H9 (cell line): ENCODE data around the gene GET3. TPM values are rescaled to one million over a fixed set of nuclear protein-coding genes. Genes with fewer than 3 reads are reported as not detected.

Experiments used
- DNase-seq: peaks from one replicate; pipeline ENCODE4 v3.0.0-alpha.2; 2017
- H2AFZ ChIP-seq: one replicate; pipeline ENCODE4 v1.6.1; 2013; ENCODE audit warnings: mild to moderate bottlenecking, low read length, control low read depth, moderate library complexity
- H2AK5ac ChIP-seq: 2 replicates; pipeline ENCODE4 v1.6.1; 2013; ENCODE audit warnings: low read length, control low read depth, mixed read lengths; ENCODE audit not compliant: insufficient read length
- H2BK120ac ChIP-seq: one replicate; pipeline ENCODE4 v1.6.1; 2013; ENCODE audit warnings: low read depth, mild to moderate bottlenecking, low read length, control low read depth, inconsistent platforms; ENCODE audit not compliant: poor library complexity, severe bottlenecking
- H2BK12ac ChIP-seq: 2 replicates; pipeline ENCODE4 v1.6.1; 2013; ENCODE audit warnings: low read length, control low read depth, mixed read lengths, low read depth; ENCODE audit not compliant: insufficient read length
- H2BK15ac ChIP-seq: 2 replicates; pipeline ENCODE4 v1.6.1; 2013; ENCODE audit warnings: low read depth, low read length, control low read depth
- H2BK20ac ChIP-seq: one replicate; pipeline ENCODE4 v1.6.1; 2013; ENCODE audit warnings: low read depth, mild to moderate bottlenecking, low read length, control low read depth, inconsistent platforms; ENCODE audit not compliant: poor library complexity, severe bottlenecking
- H2BK5ac ChIP-seq: 2 replicates; pipeline ENCODE4 v1.6.1; 2013; ENCODE audit warnings: low read length, control low read depth, mixed read lengths; ENCODE audit not compliant: insufficient read length
- H3K14ac ChIP-seq: 2 replicates; pipeline ENCODE4 v1.6.1; 2013; ENCODE audit warnings: low read length, control low read depth; ENCODE audit not compliant: insufficient read depth
- H3K18ac ChIP-seq: 2 replicates; pipeline ENCODE4 v1.6.1; 2013; ENCODE audit warnings: low read depth, mild to moderate bottlenecking, mixed read lengths, low read length, control low read depth; ENCODE audit not compliant: insufficient read length
- H3K23ac ChIP-seq: 2 replicates; pipeline ENCODE4 v1.6.1; 2013; ENCODE audit warnings: low read length, control low read depth, mixed read lengths, low read depth; ENCODE audit not compliant: insufficient read length
- H3K23me2 ChIP-seq: 2 replicates; pipeline ENCODE4 v1.6.1; 2013; ENCODE audit warnings: low read depth, mild to moderate bottlenecking, mixed read lengths, low read length, control low read depth; ENCODE audit not compliant: insufficient read length, poor library complexity, severe bottlenecking
- H3K27ac ChIP-seq: 2 replicates; pipeline ENCODE4 v1.5.1; 2013; ENCODE audit warnings: low read length, control low read depth, mixed read lengths, low read depth; ENCODE audit not compliant: insufficient read length
- H3K27me3 ChIP-seq: 2 replicates; pipeline ENCODE4 v1.6.1; 2013; ENCODE audit warnings: low read length, control low read depth, inconsistent platforms; ENCODE audit not compliant: insufficient read depth
- H3K4ac ChIP-seq: 2 replicates; pipeline ENCODE4 v1.6.1; 2013; ENCODE audit warnings: low read depth, mild to moderate bottlenecking, control low read depth, inconsistent platforms, low read length, moderate library complexity
- H3K4me1 ChIP-seq: 2 replicates; pipeline ENCODE4 v1.6.1; 2013; ENCODE audit warnings: low read length, control low read depth, inconsistent platforms; ENCODE audit not compliant: insufficient read depth
- H3K4me2 ChIP-seq: 2 replicates; pipeline ENCODE4 v1.6.1; 2013; ENCODE audit warnings: low read length, control low read depth, mixed read lengths; ENCODE audit not compliant: insufficient read length, insufficient read depth
- H3K56ac ChIP-seq: 2 replicates; pipeline ENCODE4 v1.6.1; 2013; ENCODE audit warnings: low read depth, mild to moderate bottlenecking, mixed read lengths, low read length, control low read depth; ENCODE audit not compliant: insufficient read length
- H3K79me1 ChIP-seq: 2 replicates; pipeline ENCODE4 v1.6.1; 2013; ENCODE audit warnings: low read depth, mild to moderate bottlenecking, moderate library complexity, low read length, control low read depth, inconsistent platforms; ENCODE audit not compliant: insufficient read depth, poor library complexity, severe bottlenecking
- H3K79me2 ChIP-seq: 2 replicates; pipeline ENCODE4 v1.6.1; 2013; ENCODE audit warnings: low read length, control low read depth, inconsistent platforms; ENCODE audit not compliant: insufficient read depth
- H3K9ac ChIP-seq: 2 replicates; pipeline ENCODE4 v1.6.1; 2013; ENCODE audit warnings: low read length, control low read depth, mixed read lengths; ENCODE audit not compliant: insufficient read length; ENCODE audit errors: extremely low read depth
- H3K9me3 ChIP-seq: one replicate; pipeline ENCODE4 v1.6.1; 2013; ENCODE audit warnings: low read depth, low read length, inconsistent platforms; ENCODE audit not compliant: control insufficient read depth
- H3T11ph ChIP-seq: one replicate; pipeline ENCODE4 v1.6.1; 2013; ENCODE audit warnings: mild to moderate bottlenecking, low read length, control low read depth, inconsistent platforms
- H4K20me1 ChIP-seq: one replicate; pipeline ENCODE4 v1.6.1; 2013; ENCODE audit not compliant: control insufficient read depth, insufficient read length, insufficient read depth
- H4K5ac ChIP-seq: 2 replicates; pipeline ENCODE4 v1.6.1; 2013; ENCODE audit warnings: low read depth, mild to moderate bottlenecking, mixed read lengths, low read length, control low read depth; ENCODE audit not compliant: insufficient read length
- H4K8ac ChIP-seq: replicated peaks from 2 replicates; pipeline ENCODE4 v1.6.1; 2013; ENCODE audit warnings: low read length, control low read depth, mixed read lengths, low read depth; ENCODE audit not compliant: insufficient read length
- H4K91ac ChIP-seq: 2 replicates; pipeline ENCODE4 v1.6.1; 2013; ENCODE audit warnings: low read depth, mild to moderate bottlenecking, moderate library complexity, mixed read lengths, low read length, control low read depth; ENCODE audit not compliant: insufficient read length
- H3K27ac Mint-ChIP-seq, 3 experiments: 2 replicates in 2 of 3; 3 replicates in 1 of 3; pipeline ENCODE4 v1.8.0; 2020 to 2021; ENCODE audit warnings: mixed read lengths in 3 of 3, mild to moderate bottlenecking in 1 of 3, moderate library complexity in 1 of 3
- H3K27me3 Mint-ChIP-seq: 2 replicates; pipeline ENCODE4 v1.8.0; 2021; ENCODE audit warnings: low read depth, mild to moderate bottlenecking, moderate library complexity, mixed read lengths
- H3K36me3 Mint-ChIP-seq, 3 experiments: 2 replicates in 2 of 3; 3 replicates in 1 of 3; pipeline ENCODE4 v1.8.0; 2020 to 2021; ENCODE audit warnings: low read depth in 3 of 3, mixed read lengths in 3 of 3; ENCODE audit not compliant: insufficient read depth in 1 of 3
- H3K4me1 Mint-ChIP-seq, 2 experiments: 2 replicates each; pipeline ENCODE4 v1.8.0; 2020; ENCODE audit warnings: mixed read lengths in 2 of 2
- H3K4me3 Mint-ChIP-seq, 2 experiments: 2 replicates in 1 of 2; 3 replicates in 1 of 2; pipeline ENCODE4 v1.8.0; 2020 to 2021; ENCODE audit warnings: mild to moderate bottlenecking in 2 of 2, mixed read lengths in 2 of 2, moderate library complexity in 1 of 2
- H3K9me3 Mint-ChIP-seq, 2 experiments: 2 replicates in 1 of 2; 3 replicates in 1 of 2; pipeline ENCODE4 v1.8.0; 2020; ENCODE audit warnings: mild to moderate bottlenecking in 2 of 2, mixed read lengths in 2 of 2, moderate library complexity in 1 of 2
- CTCF ChIP-seq: fragments of 200-600 bp; sonication (generic); conservative IDR thresholded peaks from 3 replicates; pipeline ENCODE4 v1.8.0; 2021; ENCODE audit warnings: antibody characterized with exemption, mild to moderate bottlenecking
- WGBS: extraction: QIAGEN DNeasy Blood & Tissue Kit; methylation state at CpG from one replicate; pipeline ENCODE4 v1.1.7; 2013; ENCODE audit warnings: missing lambda C conversion rate, low lambda C conversion rate, mixed read lengths; ENCODE audit not compliant: insufficient read length; ENCODE audit errors: extremely low coverage; 5-methylcytosine and 5-hydroxymethylcytosine counted together
- total RNA-seq: library from RNA; stranded (reverse); gene quantifications from 2 replicates; pipeline ENCODE4 v1.2.1, GENCODE V29; 2021

The GET3 gene
- total RNA-seq, 1 experiment from 2014 or later = 81.6 TPM

- Histone ChIP-seq H2BK12ac (no peak overlapping the region), H3K27ac (no peak overlapping the region), H3K79me2 (no peaks in the 10 kb centered on the region), H4K5ac (no peak overlapping the region), H2BK5ac (no peak overlapping the region), H3K23me2 (no peaks in the 10 kb centered on the region), H4K20me1 (no peaks in the 10 kb centered on the region), H3K14ac (no peak overlapping the region), H3K79me1 (no peaks in the 10 kb centered on the region), H3K18ac (no peak overlapping the region), H2BK120ac (no peak overlapping the region), H3K4ac (no peak overlapping the region), H3K9me3 (no peaks in the 10 kb centered on the region), H3K27me3 (no peaks in the 10 kb centered on the region), H2BK15ac (no peak overlapping the region), H2AK5ac (no peak overlapping the region), H2BK20ac (no peak overlapping the region), H3K56ac (no peak overlapping the region), H4K8ac (no peak overlapping the region), H3T11ph (no peak overlapping the region), H3K4me2 (no peak overlapping the region), H4K91ac (no peak overlapping the region), H3K4me1 (no peaks in the 10 kb centered on the region; the same call in 1 of the 2 replicates), H3K9ac (no peak overlapping the region), H2AFZ (no peak overlapping the region), H3K23ac (no peak overlapping the region)
- Mint-ChIP-seq H3K4me3 (peak overlapping the region in 1 of 2 experiments; percentile 44; a peak in 1 of 5 replicates), H3K4me1 (peaks cover 3 to 11% of the 10 kb centered on the region in 2 experiments), H3K36me3 (peaks cover 32 to 65% (median 54%) of the 10 kb centered on the region in 3 experiments), H3K27me3 (no peaks in the 10 kb centered on the region; the same call in 1 of the 2 replicates), H3K9me3 (peaks cover 0 to 3% of the 10 kb centered on the region in 2 experiments; a peak in 2 of 5 replicates), H3K27ac (no peak overlapping the region)
- DNase-seq = no peak
- no peak for TF ChIP-seq CTCF
- WGBS = no CpG with 5 or more reads among the region's 16 CpGs
Measured at GRCh38 chr19:12764698-12765097, 27.4 kb downstream of the GET3 start.
